MM.1S (cell line): Measurements from ENCODE around the gene ECT2.

Source experiments
- DNase-seq: peaks from one replicate; pipeline ENCODE4 v3.0.0-alpha.2; 2015
- H2AFZ ChIP-seq: fragments of 300-600 bp; sonication (generic); 2 replicates; pipeline ENCODE4 v1.6.0; 2016; ENCODE audit warnings: antibody characterized with exemption, low read length
- H3F3A ChIP-seq: fragments of 300-600 bp; sonication (generic); 2 replicates; pipeline ENCODE4 v1.6.1; 2016; ENCODE audit warnings: mild to moderate bottlenecking, antibody characterized with exemption, low read length, moderate library complexity, mixed read lengths; ENCODE audit not compliant: insufficient read depth
- H3K27ac ChIP-seq: fragments of 300-600 bp; sonication (generic); 2 replicates; pipeline ENCODE4 v1.5.1; 2016; ENCODE audit warnings: mild to moderate bottlenecking, low read length
- H3K27me3 ChIP-seq: fragments of 300-600 bp; sonication (generic); replicated peaks from 2 replicates; pipeline ENCODE4 v1.6.0; 2016; ENCODE audit warnings: low read length; ENCODE audit not compliant: insufficient read depth
- H3K36me3 ChIP-seq: fragments of 300-600 bp; sonication (generic); replicated peaks from 2 replicates; pipeline ENCODE4 v1.6.1; 2016; ENCODE audit warnings: mild to moderate bottlenecking, low read length, mixed read lengths; ENCODE audit not compliant: insufficient read depth
- H3K4me1 ChIP-seq: fragments of 300-600 bp; sonication (generic); 2 replicates; pipeline ENCODE4 v1.6.1; 2016; ENCODE audit warnings: low read length, mixed read lengths
- H3K4me2 ChIP-seq: fragments of 300-600 bp; sonication (generic); 2 replicates; pipeline ENCODE4 v1.6.0; 2016; ENCODE audit warnings: low read depth, low read length
- H3K4me3 ChIP-seq: fragments of 300-600 bp; sonication (generic); 2 replicates; pipeline ENCODE4 v1.5.1; 2016; ENCODE audit warnings: low read length, mixed read lengths
- H3K79me2 ChIP-seq: fragments of 300-600 bp; sonication (generic); 2 replicates; pipeline ENCODE4 v1.6.1; 2016; ENCODE audit warnings: mixed run types, low read length, mixed read lengths
- H3K9ac ChIP-seq: fragments of 300-600 bp; sonication (generic); 2 replicates; pipeline ENCODE4 v1.6.1; 2016; ENCODE audit warnings: low read length, mixed read lengths
- H3K9me2 ChIP-seq: fragments of 300-600 bp; sonication (generic); replicated peaks from 2 replicates; pipeline ENCODE4 v1.6.1; 2016; ENCODE audit warnings: mild to moderate bottlenecking, low read length, mixed read lengths; ENCODE audit not compliant: insufficient read depth
- H3K9me3 ChIP-seq: fragments of 300-600 bp; sonication (generic); replicated peaks from 2 replicates; pipeline ENCODE4 v1.6.1; 2016; ENCODE audit warnings: mild to moderate bottlenecking, low read length, mixed read lengths; ENCODE audit not compliant: insufficient read depth
- H4K20me1 ChIP-seq: fragments of 300-600 bp; sonication (generic); 2 replicates; pipeline ENCODE4 v1.6.1; 2016; ENCODE audit warnings: mild to moderate bottlenecking, low read length, moderate library complexity, mixed read lengths; ENCODE audit not compliant: insufficient read depth
- CTCF ChIP-seq: fragments of 300-600 bp; sonication (generic); IDR thresholded peaks from 2 replicates; pipeline ENCODE4 v1.5.1; 2016; ENCODE audit warnings: antibody characterized with exemption, low read length, mixed read lengths
- EZH2 ChIP-seq: fragments of 300-600 bp; sonication (generic); optimal IDR thresholded peaks from 2 replicates; pipeline ENCODE3; 2017; ENCODE audit warnings: low read depth, mild to moderate bottlenecking, antibody characterized with exemption, low read length, mixed read lengths
- EZH2phosphoT487 ChIP-seq: fragments of 300-600 bp; sonication (generic); IDR thresholded peaks from 2 replicates; pipeline ENCODE4 v1.6.1; 2018; ENCODE audit warnings: antibody characterized with exemption, low read length

ECT2 gene

GRCh38 chr3:172846706-172847105 lies 96.2 kb downstream of the ECT2 start:
- H4K20me1 ChIP-seq, result no peaks in the 10 kb centered on the region
- no peak overlapping the region for H3K4me2 ChIP-seq
- H3K27me3 ChIP-seq, result no peaks in the 10 kb centered on the region
- no peaks in the 10 kb centered on the region for H3K36me3 ChIP-seq
- TF ChIP-seq CTCF, result no peak
- no peak for TF ChIP-seq EZH2phosphoT487
- TF ChIP-seq EZH2, result no peak
- no peaks in the 10 kb centered on the region for H3K9me3 ChIP-seq
- H3K9me2 ChIP-seq, result no peaks in the 10 kb centered on the region
- no peak overlapping the region for H3K9ac ChIP-seq
- H2AFZ ChIP-seq, result no peak overlapping the region
- no peaks in the 10 kb centered on the region for H3K4me1 ChIP-seq
- no peak overlapping the region for H3K27ac ChIP-seq
- H3F3A ChIP-seq, result no peaks in the 10 kb centered on the region
- H3K4me3 ChIP-seq, result no peak overlapping the region
- no peak for DNase-seq
- H3K79me2 ChIP-seq, result no peaks in the 10 kb centered on the region

- Histone ChIP-seq H3K36me3 (no peaks in the 10 kb centered on the region), H3K9me2 (no peaks in the 10 kb centered on the region), H3F3A (no peaks in the 10 kb centered on the region), H3K9me3 (no peaks in the 10 kb centered on the region), H2AFZ (no peak overlapping the region), H3K27me3 (no peaks in the 10 kb centered on the region), H3K9ac (no peak overlapping the region), H3K4me3 (no peak overlapping the region), H4K20me1 (no peaks in the 10 kb centered on the region), H3K4me1 (no peaks in the 10 kb centered on the region), H3K79me2 (no peaks in the 10 kb centered on the region), H3K27ac (no peak overlapping the region), H3K4me2 (no peak overlapping the region)
- TF ChIP-seq CTCF, result no peak
- TF ChIP-seq EZH2phosphoT487, result no peak
- no peak for TF ChIP-seq EZH2
- no peak for DNase-seq
These were observed 96.8 kb downstream of the ECT2 start for GRCh38 chr3:172847292-172847691.

GRCh38 chr3:172848910-172849309 lies 98.4 kb downstream of the ECT2 start:
- no peaks in the 10 kb centered on the region for H3K9me2 ChIP-seq
- H3K9me3 ChIP-seq, result no peaks in the 10 kb centered on the region
- no peak overlapping the region for H3K9ac ChIP-seq
- no peaks in the 10 kb centered on the region for H3K36me3 ChIP-seq
- no peak overlapping the region for H3K27ac ChIP-seq
- no peak overlapping the region for H3K4me2 ChIP-seq
- no peak overlapping the region for H3K4me3 ChIP-seq
- no peaks in the 10 kb centered on the region for H3F3A ChIP-seq
- no peak overlapping the region for H2AFZ ChIP-seq
- DNase-seq, result no peak
- no peaks in the 10 kb centered on the region for H3K79me2 ChIP-seq
- no peaks in the 10 kb centered on the region for H4K20me1 ChIP-seq
- TF ChIP-seq EZH2 (no peak), EZH2phosphoT487 (no peak), CTCF (no peak)
- H3K27me3 ChIP-seq, result no peaks in the 10 kb centered on the region
- H3K4me1 ChIP-seq, result no peaks in the 10 kb centered on the region
